ENCODE measurements around the gene RPUSD4.

- TF ChIP-seq CTCF (IDR thresholded peaks at IDR 0.05) (no peak), POLR2A (IDR thresholded peaks at IDR 0.05) (no peak)
Observed at GRCh38 chr11:126165311-126165720, 46.1 kb downstream of the RPUSD4 start.
